MCF 10A (cell line): ENCODE results near the gene TCF12. TPM values are rescaled to one million over a fixed set of nuclear protein-coding genes. Genes with fewer than 3 reads are reported as not detected.

ENCODE experiments used
- BruUV-seq: library from RNA; stranded (reverse); fragments of 400-500 nt; replicated peaks from 2 replicates; lab custom pipeline; 2021; lab: Mats Ljungman, UMichigan
- CTCF ChIA-PET: fragments of 300-600 bp; sonication (Branson Sonifier 250); formaldehyde crosslinking; extraction: SDS; loops from one replicate; lab custom pipeline; 2021; ENCODE audit warnings: antibody characterized with exemption, inconsistent platforms; lab: Yijun Ruan, JAX
- POLR2A ChIA-PET: fragments of 300-600, 350-650 bp; sonication (Branson Sonifier 250); formaldehyde crosslinking; extraction: SDS; loops from one replicate; lab custom pipeline; 2020; ENCODE audit warnings: antibody characterized with exemption, inconsistent platforms; lab: Yijun Ruan, JAX
- DNase-seq: peaks from one replicate; pipeline ENCODE4 v3.0.0-alpha.2; 2018; ENCODE audit not compliant: unreplicated experiment
- H3K27ac Mint-ChIP-seq: one replicate; pipeline ENCODE4 v1.8.0; 2022; ENCODE audit warnings: mild to moderate bottlenecking, low read depth, mixed read lengths; ENCODE audit not compliant: unreplicated experiment
- H3K27me3 Mint-ChIP-seq: one replicate; pipeline ENCODE4 v1.8.0; 2022; ENCODE audit warnings: mixed read lengths; ENCODE audit not compliant: insufficient read depth, unreplicated experiment
- H3K36me3 Mint-ChIP-seq: one replicate; pipeline ENCODE4 v1.8.0; 2022; ENCODE audit warnings: mild to moderate bottlenecking, moderate library complexity, mixed read lengths; ENCODE audit not compliant: insufficient read depth, unreplicated experiment
- H3K4me1 Mint-ChIP-seq: one replicate; pipeline ENCODE4 v1.8.0; 2022; ENCODE audit warnings: mixed read lengths; ENCODE audit not compliant: insufficient read depth, unreplicated experiment
- H3K4me3 Mint-ChIP-seq: one replicate; pipeline ENCODE4 v1.8.0; 2022; ENCODE audit warnings: mild to moderate bottlenecking, moderate library complexity, mixed read lengths; ENCODE audit not compliant: unreplicated experiment
- H3K9me3 Mint-ChIP-seq: one replicate; pipeline ENCODE4 v1.8.0; 2022; ENCODE audit warnings: mixed read lengths; ENCODE audit not compliant: unreplicated experiment
- CTCF ChIP-seq: fragments of 200-600 bp; IDR thresholded peaks from one replicate; pipeline ENCODE4 v1.8.0; 2022; ENCODE audit warnings: antibody characterized with exemption, mild to moderate bottlenecking; ENCODE audit not compliant: unreplicated experiment
- intact Hi-C: fragments of 100-400 bp; cut with micrococcal nuclease; formaldehyde crosslinking; loops from 2 replicates; pipeline ENCODE4 v1.14.1; 2022
- total RNA-seq: library from RNA; stranded (reverse); gene quantifications from 2 replicates; pipeline ENCODE4 v1.2.3, GENCODE V29; 2022

The TCF12 gene
- total RNA-seq, 1 experiment from 2014 or later, result 140 TPM

DNA sequence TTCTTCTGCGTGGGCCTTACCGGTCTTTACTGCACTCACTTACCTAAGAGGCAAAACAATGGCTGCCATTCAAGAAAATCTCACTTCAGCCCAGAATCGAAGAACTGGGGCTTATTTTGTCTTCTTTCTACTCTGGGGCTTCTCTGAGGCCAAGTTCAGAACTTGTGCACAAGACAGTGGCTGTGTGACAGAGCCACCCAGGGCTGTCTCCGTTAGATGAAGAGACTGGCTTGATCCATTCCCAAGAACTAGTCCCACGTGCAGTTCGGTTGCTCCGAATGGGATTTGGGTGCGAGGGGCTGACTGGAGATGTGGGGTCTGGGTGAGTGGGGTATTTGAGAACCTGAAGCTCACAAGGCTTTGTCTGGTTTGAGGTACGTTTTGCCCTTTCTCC is 795 bp upstream of the TCF12 start:
- POLR2A ChIA-PET, result interaction anchor here (0.6 to 3.9 kb wide), 21 partner anchors 9 to 319 kb away, joined by 3 to 88 read pairs (median 4); partner anchors contain the start of gene ZNF280D
- Mint-ChIP-seq H3K27me3 (no peaks in the 10 kb centered on the region), H3K36me3 (peaks cover 19% of the 10 kb centered on the region), H3K9me3 (no peaks in the 10 kb centered on the region), H3K4me3 (peak overlapping the region; percentile 85), H3K4me1 (peaks cover 6% of the 10 kb centered on the region), H3K27ac (peak overlapping the region; percentile 75)
- TF ChIP-seq CTCF, result no peak
- CTCF ChIA-PET, result interaction anchor here (0.5 to 1.7 kb wide), 17 partner anchors 12 to 423 kb away, joined by 3 to 9 read pairs (median 3); no protein-coding TSS in a partner anchor
- no TSS peak for BruUV-seq
- intact Hi-C loops, result loop anchor here (1.0 to 5.0 kb wide), 5 partner anchors 30 to 390 kb away; no protein-coding TSS in a partner anchor
- no peak for DNase-seq

DNA sequence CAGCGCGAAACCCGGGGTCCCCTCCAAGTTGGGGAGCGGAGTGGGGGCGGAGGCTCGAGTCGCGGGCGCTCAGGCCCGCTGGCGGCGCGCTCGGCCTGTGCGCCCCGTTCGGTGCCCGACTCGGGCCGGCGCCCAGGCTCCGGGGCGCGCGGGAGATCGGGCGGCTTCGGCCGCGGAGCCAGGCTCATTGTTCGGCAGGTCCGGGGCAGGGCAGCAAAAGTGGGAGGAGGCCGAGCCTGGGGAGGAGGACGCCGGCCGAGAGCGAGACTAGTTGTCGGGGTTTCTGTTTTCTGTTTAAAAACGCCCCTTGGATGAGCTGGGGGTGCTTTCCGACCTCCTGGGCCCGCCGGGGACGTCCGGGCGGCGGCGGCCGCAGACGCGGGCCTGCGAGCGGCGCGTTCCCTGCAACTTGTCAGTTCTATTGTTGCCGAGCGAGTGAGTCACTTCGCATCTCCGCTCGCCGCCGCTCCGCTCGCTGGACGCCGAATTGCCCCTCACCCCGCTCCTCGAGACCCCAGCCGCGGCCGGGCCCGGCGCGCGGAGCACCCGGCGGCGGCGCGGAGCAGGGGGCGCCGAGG is 676 bp downstream of the TCF12 start:
- TF ChIP-seq CTCF, result no peak
- Mint-ChIP-seq H3K27ac (peak overlapping the region; percentile 76), H3K4me1 (peaks cover 8% of the 10 kb centered on the region), H3K27me3 (no peaks in the 10 kb centered on the region), H3K9me3 (no peaks in the 10 kb centered on the region), H3K4me3 (peak overlapping the region; percentile 85), H3K36me3 (peaks cover 29% of the 10 kb centered on the region)
- BruUV-seq, result no TSS peak
- CTCF ChIA-PET, result interaction anchor here (0.5 to 2.0 kb wide), 10 partner anchors 14 to 424 kb away, joined by 3 to 10 read pairs (median 4); no protein-coding TSS in a partner anchor
- DNase-seq, result peak; percentile 67
- intact Hi-C loops, result loop anchor here (5.0 kb wide), 2 partner anchors 97 to 388 kb away; no protein-coding TSS in a partner anchor
- POLR2A ChIA-PET, result interaction anchor here (0.6 to 3.9 kb wide), 20 partner anchors 11 to 230 kb away, joined by 3 to 88 read pairs (median 6); partner anchors contain the start of gene ZNF280D

- Mint-ChIP-seq H3K4me1 (peaks cover 13% of the 10 kb centered on the region), H3K27me3 (no peaks in the 10 kb centered on the region), H3K36me3 (peaks cover 35% of the 10 kb centered on the region), H3K4me3 (peak overlapping the region; percentile 85), H3K27ac (peak overlapping the region; percentile 76), H3K9me3 (no peaks in the 10 kb centered on the region)
- POLR2A ChIA-PET, result interaction anchor here (0.6 to 3.9 kb wide), 17 partner anchors 10 to 293 kb away, joined by 3 to 88 read pairs (median 4); partner anchors contain the start of gene ZNF280D
- CTCF ChIA-PET, result interaction anchor here (0.6 to 2.0 kb wide), 7 partner anchors 10 to 386 kb away, joined by 3 to 10 read pairs (median 4); no protein-coding TSS in a partner anchor
- intact Hi-C loops, result loop anchor here (5.0 kb wide), 2 partner anchors 97 to 388 kb away; no protein-coding TSS in a partner anchor
- BruUV-seq, result no TSS peak
- peak; percentile 45 for DNase-seq
- no peak for TF ChIP-seq CTCF
Observed at GRCh38 chr15:56919609-56920366, 1.3 kb downstream of the TCF12 start.

DNA sequence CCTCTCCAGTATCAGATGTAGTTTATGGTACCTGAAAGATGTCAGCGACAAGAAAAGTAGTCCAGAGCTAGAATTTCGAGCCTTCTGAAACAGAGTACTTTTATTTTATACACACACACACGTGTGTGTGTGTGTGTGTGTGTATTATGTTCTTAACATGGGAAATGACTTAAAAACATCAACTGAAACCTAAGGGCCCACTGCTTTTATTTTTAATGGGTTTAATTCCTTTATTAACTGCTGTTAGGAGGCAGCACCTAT is 1.9 kb downstream of the TCF12 start:
- Mint-ChIP-seq H3K4me3 (peak overlapping the region; percentile 85), H3K27me3 (no peaks in the 10 kb centered on the region), H3K9me3 (no peaks in the 10 kb centered on the region), H3K4me1 (peaks cover 13% of the 10 kb centered on the region), H3K27ac (peak overlapping the region; percentile 76), H3K36me3 (peaks cover 40% of the 10 kb centered on the region)
- TF ChIP-seq CTCF, result no peak
- POLR2A ChIA-PET, result interaction anchor here (0.6 to 3.9 kb wide), 14 partner anchors 10 to 293 kb away, joined by 3 to 88 read pairs (median 4); partner anchors contain the start of gene ZNF280D
- DNase-seq, result no peak
- intact Hi-C loops, result no loop called here
- CTCF ChIA-PET, result interaction anchor here (0.6 to 2.0 kb wide), 5 partner anchors 9 to 385 kb away, joined by 4 to 10 read pairs (median 5); no protein-coding TSS in a partner anchor
- no TSS peak for BruUV-seq
